Measurements from ENCODE around the gene LENG8. TPM values are rescaled to one million over a fixed set of nuclear protein-coding genes. Genes with fewer than 3 reads are reported as not detected.

LENG8 gene
- total and polyA plus RNA-seq, 7 donors = 13.6 to 286 (median 81.3) TPM

DNA sequence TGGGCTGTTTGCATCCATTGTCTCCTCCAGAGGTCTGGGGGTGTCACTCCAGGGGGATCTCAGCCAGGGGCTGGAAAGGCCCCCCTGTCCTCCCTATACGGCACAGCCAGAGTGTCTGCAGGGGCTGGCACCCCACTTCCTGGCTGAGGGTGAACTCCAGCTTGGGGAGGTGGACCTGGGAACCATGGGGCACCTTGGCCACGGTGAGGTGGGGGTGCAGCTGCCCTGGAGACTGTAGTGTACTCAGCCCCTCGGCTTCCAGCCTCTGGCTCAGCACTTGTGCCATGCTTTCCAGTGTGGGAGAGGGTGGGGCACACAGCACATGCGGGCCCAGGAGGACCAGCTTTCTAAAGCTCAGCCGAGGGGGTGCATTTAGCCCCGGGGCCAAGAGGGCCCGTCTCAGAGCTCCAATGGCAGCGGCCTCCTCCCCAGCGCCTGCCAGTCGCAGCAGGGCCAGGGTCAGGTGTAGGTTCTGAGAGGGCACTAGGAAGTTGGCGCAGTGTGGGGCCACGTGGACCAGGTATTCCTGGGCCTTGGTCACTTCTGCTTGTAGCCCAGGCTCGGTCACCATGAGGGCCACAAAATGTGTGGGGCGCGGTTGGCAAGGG lies 13.2 kb downstream of the LENG8 start:
- 14 to 63% methylated on average over 15 of the region's 15 CpGs for WGBS, 2 donors

GRCh38 chr19:54462655-54463530 lies 13.9 kb downstream of the LENG8 start:
- Histone ChIP-seq H3K36me3 (peaks cover 24 to 45% (median 38%) of the 10 kb centered on the region in 4 donors), H3K9me3 (no peaks in the 10 kb centered on the region), H3K4me1 (peaks cover 0 to 48% (median 40%) of the 10 kb centered on the region in 4 donors), H3K27ac (peak overlapping the region; percentile 89 to 94 (median 91)), H3K4me3 (peak overlapping the region; percentile 42 to 63 (median 60)), H3K27me3 (no peaks in the 10 kb centered on the region)
- TF ChIP-seq POLR2AphosphoS5 (IDR thresholded peaks at IDR 0.05) (peak; percentile 56 to 84 (median 74)), EP300 (IDR thresholded peaks at IDR 0.05) (no peak)
- 1 to 6% methylated on average over 91 of the region's 91 CpGs for WGBS, 2 donors
- DNase-seq = peak; percentile 90
- intact Hi-C loops (cut with DNase I) = loop anchor here (1.0 to 10.0 kb wide), 4 partner anchors 12 to 652 kb away; partner anchors contain the start of genes MYADM, PPP1R12C and RPS9

More for the DNA sequence above, 13.2 kb downstream of the LENG8 start:
- peak; percentile 71 for DNase-seq
- peaks cover 0 to 48% (median 40%) of the 10 kb centered on the region in 4 donors for H3K4me1 ChIP-seq
- intact Hi-C loops (cut with DNase I) = loop anchor here (1.0 to 10.0 kb wide), 4 partner anchors 11 to 653 kb away; partner anchors contain the start of genes MYADM, PPP1R12C and RPS9
- H3K27me3 ChIP-seq = no peaks in the 10 kb centered on the region
- peaks cover 29 to 53% (median 45%) of the 10 kb centered on the region in 4 donors for H3K36me3 ChIP-seq
- no peak for TF ChIP-seq POLR2A (IDR thresholded peaks at IDR 0.05)
- TF ChIP-seq EP300 (IDR thresholded peaks at IDR 0.05) = no peak
- TF ChIP-seq POLR2AphosphoS5 (IDR thresholded peaks at IDR 0.05) = no peak
- TF ChIP-seq, protein P1, sequence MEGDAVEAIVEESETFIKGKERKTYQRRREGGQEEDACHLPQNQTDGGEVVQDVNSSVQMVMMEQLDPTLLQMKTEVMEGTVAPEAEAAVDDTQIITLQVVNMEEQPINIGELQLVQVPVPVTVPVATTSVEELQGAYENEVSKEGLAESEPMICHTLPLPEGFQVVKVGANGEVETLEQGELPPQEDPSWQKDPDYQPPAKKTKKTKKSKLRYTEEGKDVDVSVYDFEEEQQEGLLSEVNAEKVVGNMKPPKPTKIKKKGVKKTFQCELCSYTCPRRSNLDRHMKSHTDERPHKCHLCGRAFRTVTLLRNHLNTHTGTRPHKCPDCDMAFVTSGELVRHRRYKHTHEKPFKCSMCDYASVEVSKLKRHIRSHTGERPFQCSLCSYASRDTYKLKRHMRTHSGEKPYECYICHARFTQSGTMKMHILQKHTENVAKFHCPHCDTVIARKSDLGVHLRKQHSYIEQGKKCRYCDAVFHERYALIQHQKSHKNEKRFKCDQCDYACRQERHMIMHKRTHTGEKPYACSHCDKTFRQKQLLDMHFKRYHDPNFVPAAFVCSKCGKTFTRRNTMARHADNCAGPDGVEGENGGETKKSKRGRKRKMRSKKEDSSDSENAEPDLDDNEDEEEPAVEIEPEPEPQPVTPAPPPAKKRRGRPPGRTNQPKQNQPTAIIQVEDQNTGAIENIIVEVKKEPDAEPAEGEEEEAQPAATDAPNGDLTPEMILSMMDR (IDR thresholded peaks at IDR 0.05) = no peak
- no peaks in the 10 kb centered on the region for H3K9me3 ChIP-seq
- peak overlapping the region; percentile 89 to 94 (median 91) for H3K27ac ChIP-seq
- H3K4me3 ChIP-seq = peak overlapping the region; percentile 42 to 63 (median 60)

GRCh38 chr19:54463531-54464043 lies 14.6 kb downstream of the LENG8 start, which contains the start of gene LENG9:
Gene LENG9, minus strand, starts transcription at chr19:54463778. Its CDS starts 252 bp downstream, at chr19:54463526.
- no peaks in the 10 kb centered on the region for H3K9me3 ChIP-seq
- WGBS, 2 donors = 0 to 1% methylated on average over 41 of the region's 41 CpGs
- TF ChIP-seq POLR2A (IDR thresholded peaks at IDR 0.05) = peak; percentile 58 to 87
- TF ChIP-seq EP300 (IDR thresholded peaks at IDR 0.05) = no peak
- TF ChIP-seq, protein P1 (IDR thresholded peaks at IDR 0.05) = no peak
- peak; percentile 90 to 97 (median 91) for TF ChIP-seq POLR2AphosphoS5 (IDR thresholded peaks at IDR 0.05)
- peaks cover 17 to 38% (median 31%) of the 10 kb centered on the region in 4 donors for H3K36me3 ChIP-seq
- peak; percentile 99 for DNase-seq
- H3K27ac ChIP-seq = peak within 1 kb of the TSS; percentile 89 to 94 (median 91)
- intact Hi-C loops (cut with DNase I) = loop anchor here (5.0 to 10.0 kb wide), 3 partner anchors 259 to 651 kb away; partner anchors contain the start of genes MYADM, PPP1R12C and RPS9
- H3K4me3 ChIP-seq = peak within 1 kb of the TSS; percentile 42 to 63 (median 60)
- peaks cover 0 to 48% (median 40%) of the 10 kb centered on the region in 4 donors for H3K4me1 ChIP-seq
- no peaks in the 10 kb centered on the region for H3K27me3 ChIP-seq

DNA sequence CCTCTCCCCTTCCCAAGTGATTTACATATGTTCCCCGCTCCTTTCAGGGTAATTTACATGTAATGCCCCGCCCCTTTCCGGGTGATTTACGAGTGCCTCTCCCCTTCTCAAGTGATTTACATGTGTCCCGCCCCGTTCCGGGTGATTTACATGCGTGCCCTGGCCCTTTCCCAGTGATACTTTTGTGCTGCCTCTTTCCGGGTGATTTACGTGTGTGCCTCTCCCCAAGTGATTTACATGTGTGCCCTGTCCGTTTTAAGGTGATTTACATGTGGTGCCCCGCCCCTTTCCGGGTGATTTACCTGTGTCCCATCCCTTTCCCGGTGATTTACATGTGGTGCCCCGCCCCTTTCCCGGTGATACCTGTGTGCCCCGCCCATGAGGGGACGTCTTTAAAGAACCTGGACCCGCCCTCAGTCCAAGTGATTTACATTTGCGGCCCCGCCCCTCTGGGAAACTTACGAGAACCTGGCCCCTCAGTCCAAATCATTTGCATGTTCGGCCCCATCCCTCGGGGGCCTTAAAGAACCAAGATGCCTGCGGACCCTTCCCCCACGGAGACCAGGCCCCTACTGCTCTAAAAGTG lies 15.1 kb downstream of the LENG8 start:
- TF ChIP-seq EP300 (IDR thresholded peaks at IDR 0.05) = no peak
- TF ChIP-seq POLR2A (IDR thresholded peaks at IDR 0.05) = no peak
- peak in 1 of 4 donors; percentile 4 for TF ChIP-seq POLR2AphosphoS5 (IDR thresholded peaks at IDR 0.05)
- TF ChIP-seq, protein P1 (IDR thresholded peaks at IDR 0.05) = no peak
- Histone ChIP-seq H3K9me3 (no peaks in the 10 kb centered on the region), H3K36me3 (peaks cover 13 to 33% (median 25%) of the 10 kb centered on the region in 4 donors), H3K27me3 (peaks cover 0 to 1% (median 0%) of the 10 kb centered on the region in 3 donors), H3K27ac (peak overlapping the region; percentile 89 to 94 (median 91)), H3K4me1 (peaks cover 0 to 44% (median 40%) of the 10 kb centered on the region in 4 donors), H3K4me3 (peak overlapping the region; percentile 21 to 63 (median 60))
- intact Hi-C loops (cut with DNase I) = loop anchor here (5.0 to 10.0 kb wide), 3 partner anchors 259 to 651 kb away; partner anchors contain the start of genes MYADM, PPP1R12C and RPS9
- WGBS, 2 donors = 0 to 1% methylated on average over 26 of the region's 26 CpGs
- DNase-seq = peak; percentile 92
